IMR-90 (cell line): ENCODE measurements around the gene ROBO2. TPM values are rescaled to one million over a fixed set of nuclear protein-coding genes. Genes with fewer than 3 reads are reported as not detected.

Source experiments
- ATAC-seq: fragments of 200-7000 bp; cut with Tn5 transposase; 2 replicates; pipeline ENCODE4 v1.9.1; 2020; ENCODE audit warnings: low read depth, mild to moderate bottlenecking, moderate library complexity
- BruUV-seq: library from RNA; stranded (reverse); fragments of 400-500 nt; replicated peaks from 2 replicates; lab custom pipeline; 2021; lab: Mats Ljungman, UMichigan
- CTCF ChIA-PET: fragments of 300-600 bp; formaldehyde crosslinking; extraction: SDS; loops from one replicate; lab custom pipeline; 2021; ENCODE audit warnings: antibody characterized with exemption; lab: Yijun Ruan, JAX
- POLR2A ChIA-PET: fragments of 300-600 bp; sonication (Branson Sonifier 250); formaldehyde crosslinking; loops from one replicate; lab custom pipeline; 2022; ENCODE audit warnings: antibody characterized with exemption; ENCODE audit not compliant: unreplicated experiment; lab: Charles Lee
- DNase-seq: peaks from one replicate; pipeline ENCODE4 v3.0.0; 2013
- H2AFZ ChIP-seq: replicated peaks from 2 replicates; pipeline ENCODE3; 2013; ENCODE audit warnings: low read length, mild to moderate bottlenecking; ENCODE audit not compliant: poor library complexity
- H2AK5ac ChIP-seq: 2 replicates; pipeline ENCODE4 v1.6.1; 2013; ENCODE audit warnings: low read depth, low read length, inconsistent platforms
- H2AK9ac ChIP-seq: replicated peaks from 2 replicates; pipeline ENCODE3; 2013; ENCODE audit warnings: mild to moderate bottlenecking, low read depth, low read length, moderate library complexity; ENCODE audit not compliant: poor library complexity
- H2BK120ac ChIP-seq: 2 replicates; pipeline ENCODE4 v1.6.1; 2013; ENCODE audit warnings: low read depth, low read length, inconsistent platforms
- H2BK15ac ChIP-seq: 3 replicates; pipeline ENCODE4 v1.6.1; 2013; ENCODE audit warnings: low read depth, low read length, inconsistent platforms
- H2BK20ac ChIP-seq: 2 replicates; pipeline ENCODE4 v1.6.1; 2013; ENCODE audit warnings: low read depth, mild to moderate bottlenecking, inconsistent platforms, low read length, moderate library complexity
- H2BK5ac ChIP-seq: 2 replicates; pipeline ENCODE4 v1.6.1; 2013; ENCODE audit warnings: mild to moderate bottlenecking, low read depth, low read length, inconsistent platforms; ENCODE audit not compliant: poor library complexity, severe bottlenecking
- H3K14ac ChIP-seq: replicated peaks from 2 replicates; pipeline ENCODE4 v1.6.1; 2013; ENCODE audit warnings: low read depth, low read length, inconsistent platforms
- H3K18ac ChIP-seq: 2 replicates; pipeline ENCODE4 v1.6.1; 2013; ENCODE audit warnings: low read depth, low read length, control low read depth
- H3K23ac ChIP-seq: 2 replicates; pipeline ENCODE4 v1.6.1; 2013; ENCODE audit warnings: low read depth, low read length, inconsistent platforms
- H3K27ac ChIP-seq: 2 replicates; pipeline ENCODE4 v1.5.1; 2013; ENCODE audit warnings: mild to moderate bottlenecking, control low read depth, low read length; ENCODE audit not compliant: insufficient read depth
- H3K27me3 ChIP-seq: 2 replicates; pipeline ENCODE4 v1.6.1; 2013; ENCODE audit warnings: low read length; ENCODE audit not compliant: control insufficient read depth, insufficient read depth
- H3K36me3 ChIP-seq: 2 replicates; pipeline ENCODE4 v1.6.1; 2013; ENCODE audit warnings: low read length, mixed read lengths; ENCODE audit not compliant: control insufficient read depth, insufficient read depth
- H3K4ac ChIP-seq: 2 replicates; pipeline ENCODE4 v1.6.1; 2013; ENCODE audit warnings: low read depth, low read length, inconsistent platforms
- H3K4me1 ChIP-seq: 2 replicates; pipeline ENCODE4 v1.6.1; 2013; ENCODE audit warnings: low read length, mixed read lengths; ENCODE audit not compliant: control insufficient read depth, insufficient read depth
- H3K4me2 ChIP-seq: 2 replicates; pipeline ENCODE4 v1.6.1; 2013; ENCODE audit warnings: low read depth, mild to moderate bottlenecking, control low read depth, low read length, moderate library complexity
- H3K4me3 ChIP-seq: 2 replicates; pipeline ENCODE4 v1.5.1; 2013; ENCODE audit warnings: low read depth, mild to moderate bottlenecking, control low read depth, low read length, moderate library complexity; ENCODE audit not compliant: insufficient read depth
- H3K56ac ChIP-seq: 2 replicates; pipeline ENCODE4 v1.6.1; 2013; ENCODE audit warnings: low read length, inconsistent platforms; ENCODE audit not compliant: insufficient read depth; ENCODE audit errors: extremely low read depth
- H3K79me1 ChIP-seq, 2 experiments: 2 replicates each; pipeline ENCODE4 v1.6.1; 2013; ENCODE audit warnings: low read length in 2 of 2, inconsistent platforms in 1 of 2, low read depth in 1 of 2
- H3K9ac ChIP-seq: 2 replicates; pipeline ENCODE4 v1.6.1; 2013; ENCODE audit warnings: low read depth, low read length, control low read depth
- H3K9me1 ChIP-seq: 2 replicates; pipeline ENCODE4 v1.6.1; 2013; ENCODE audit warnings: low read length, inconsistent platforms; ENCODE audit not compliant: insufficient read depth
- H3K9me3 ChIP-seq: 2 replicates; pipeline ENCODE4 v1.6.1; 2013; ENCODE audit warnings: low read length; ENCODE audit not compliant: control insufficient read depth, insufficient read depth
- H4K20me1 ChIP-seq: 2 replicates; pipeline ENCODE4 v1.6.1; 2013; ENCODE audit warnings: low read length, inconsistent platforms; ENCODE audit not compliant: insufficient read depth
- H4K5ac ChIP-seq: 2 replicates; pipeline ENCODE4 v1.6.1; 2013; ENCODE audit warnings: mild to moderate bottlenecking, low read depth, low read length, control low read depth
- H4K8ac ChIP-seq, 2 experiments: 2 replicates each; pipeline ENCODE4 v1.6.1; 2013; ENCODE audit warnings: low read depth in 2 of 2, low read length in 2 of 2, control low read depth in 1 of 2, inconsistent platforms in 1 of 2
- H4K91ac ChIP-seq: 2 replicates; pipeline ENCODE4 v1.6.1; 2013; ENCODE audit warnings: low read depth, low read length, inconsistent platforms; ENCODE audit not compliant: insufficient read depth
- CHD1 ChIP-seq: IDR thresholded peaks from 2 replicates; pipeline ENCODE4 v1.6.1; 2012; ENCODE audit warnings: low read depth, low read length, improper control_type of control experiment
- MXI1 ChIP-seq: IDR thresholded peaks from 2 replicates; pipeline ENCODE4 v1.6.1; 2012; ENCODE audit warnings: low read depth, mild to moderate bottlenecking, low read length, moderate library complexity, borderline replicate concordance
- RAD21 ChIP-seq: IDR thresholded peaks from 2 replicates; pipeline ENCODE4 v1.6.1; 2012; ENCODE audit warnings: low read length, improper control_type of control experiment
- RFX5 ChIP-seq: IDR thresholded peaks from 2 replicates; pipeline ENCODE4 v1.8.0; 2012; ENCODE audit warnings: low read depth, mild to moderate bottlenecking, low read length, moderate library complexity
- WGBS, 2 experiments: methylation state at CpG; one replicate each; pipeline versions ENCODE4 v1.1.5 to v1.1.7; 2013; ENCODE audit warnings: missing lambda C conversion rate in 2 of 2; ENCODE audit not compliant: insufficient read length in 1 of 2; ENCODE audit errors: extremely low coverage in 2 of 2; 5-methylcytosine and 5-hydroxymethylcytosine counted together
- dilution Hi-C: fragments of 300-500 bp; cut with HindIII; formaldehyde crosslinking; loops from one replicate; pipeline ENCODE4 v1.14.3; 2018; ENCODE audit warnings: low sequenced_read_pairs; ENCODE audit not compliant: unreplicated experiment
- in situ Hi-C: fragments of 300-500 bp; cut with MboI; formaldehyde crosslinking; loops from 3 replicates; pipeline ENCODE4 v1.14.3; 2019; ENCODE audit warnings: low sequenced_read_pairs, inconsistent platforms, mixed read lengths
- intact Hi-C: fragments of 100-400 bp; cut with micrococcal nuclease; formaldehyde crosslinking; loops from 2 replicates; pipeline ENCODE4 v1.10.0; 2022
- polyA plus RNA-seq, 3 experiments: library from polyadenylated mRNA; depleted of rRNA; stranded (reverse); fragments of >200 nt; gene quantifications; 2 replicates each; pipeline ENCODE4 v1.2.3, GENCODE V29; 2012; ENCODE audit warnings: low replicate concordance in 1 of 3
- total RNA-seq: library from RNA; depleted of rRNA; stranded (reverse); fragments of >200 nt; gene quantifications from 2 replicates; pipeline ENCODE4 v1.2.3, GENCODE V29; 2012

The ROBO2 gene
- total and polyA plus RNA-seq, 2 of the 4 experiments (the other 2 are of a cell fraction): 9.3 to 14.5 TPM

GRCh38 chr3:77186319-77186718 is 146.4 kb downstream of the ROBO2 start:
- in situ Hi-C loops: no loop called here

More at GRCh38 chr3:77186319-77186718, 146.4 kb downstream of the ROBO2 start:
- no peak overlapping the region for H3K4me3 ChIP-seq
- POLR2A ChIA-PET: no interaction called here
- no peaks in the 10 kb centered on the region for H3K9me1 ChIP-seq
- no peak overlapping the region for H3K14ac ChIP-seq
- no peaks in the 10 kb centered on the region for H4K20me1 ChIP-seq
- H4K8ac ChIP-seq: no peak overlapping the region
- no peaks in the 10 kb centered on the region for H3K79me1 ChIP-seq
- no peak overlapping the region for H4K5ac ChIP-seq
- H2BK5ac ChIP-seq: no peak overlapping the region
- no peak overlapping the region for H3K9ac ChIP-seq
- H3K27me3 ChIP-seq: no peaks in the 10 kb centered on the region
- WGBS, 2 experiments: no CpG with 5 or more reads among the region's 1 CpG
- intact Hi-C loops (no loop called here), dilution Hi-C loops (no loop called here)
- DNase-seq (no peak), ATAC-seq (no peak)
- no peak overlapping the region for H3K27ac ChIP-seq
- no peak overlapping the region for H3K4ac ChIP-seq
- H2AFZ ChIP-seq: no peak overlapping the region
- no peak overlapping the region for H3K18ac ChIP-seq
- no TSS peak for BruUV-seq
- H2BK120ac ChIP-seq: no peak overlapping the region
- H3K23ac ChIP-seq: no peak overlapping the region
- H2BK15ac ChIP-seq: no peak overlapping the region
- no peak overlapping the region for H3K56ac ChIP-seq
- H2BK20ac ChIP-seq: no peak overlapping the region
- TF ChIP-seq RAD21 (no peak), CHD1 (no peak), MXI1 (no peak), RFX5 (no peak)
- no peaks in the 10 kb centered on the region for H3K9me3 ChIP-seq
- no peaks in the 10 kb centered on the region for H3K36me3 ChIP-seq
- no peak overlapping the region for H4K91ac ChIP-seq
- CTCF ChIA-PET: no interaction called here
- H2AK5ac ChIP-seq: no peak overlapping the region
- no peak overlapping the region for H2AK9ac ChIP-seq
- no peaks in the 10 kb centered on the region for H3K4me1 ChIP-seq
- H3K4me2 ChIP-seq: no peak overlapping the region
